Measurements from ENCODE around the gene IRF3.

Gene IRF3

DNA sequence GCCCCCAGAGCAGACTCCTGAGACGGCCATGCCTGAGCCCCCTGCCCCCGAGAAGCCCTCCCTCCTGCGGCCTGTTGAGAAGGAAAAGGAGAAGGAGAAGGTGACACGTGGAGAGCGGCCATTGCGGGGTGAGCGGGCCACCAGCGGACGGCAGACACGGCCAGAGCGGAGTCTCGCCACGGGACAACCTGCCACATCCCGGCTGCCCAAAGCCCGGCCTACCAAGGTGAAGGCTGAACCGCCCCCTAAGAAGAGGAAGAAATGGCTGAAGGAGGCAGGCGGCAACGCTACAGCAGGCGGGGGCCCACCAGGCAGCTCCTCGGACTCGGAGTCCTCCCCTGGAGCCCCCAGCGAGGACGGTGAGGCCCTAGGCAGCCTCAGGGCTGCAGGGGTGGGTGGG, 49.8 kb downstream of the IRF3 start:
- DNase-seq = no peak

DNA sequence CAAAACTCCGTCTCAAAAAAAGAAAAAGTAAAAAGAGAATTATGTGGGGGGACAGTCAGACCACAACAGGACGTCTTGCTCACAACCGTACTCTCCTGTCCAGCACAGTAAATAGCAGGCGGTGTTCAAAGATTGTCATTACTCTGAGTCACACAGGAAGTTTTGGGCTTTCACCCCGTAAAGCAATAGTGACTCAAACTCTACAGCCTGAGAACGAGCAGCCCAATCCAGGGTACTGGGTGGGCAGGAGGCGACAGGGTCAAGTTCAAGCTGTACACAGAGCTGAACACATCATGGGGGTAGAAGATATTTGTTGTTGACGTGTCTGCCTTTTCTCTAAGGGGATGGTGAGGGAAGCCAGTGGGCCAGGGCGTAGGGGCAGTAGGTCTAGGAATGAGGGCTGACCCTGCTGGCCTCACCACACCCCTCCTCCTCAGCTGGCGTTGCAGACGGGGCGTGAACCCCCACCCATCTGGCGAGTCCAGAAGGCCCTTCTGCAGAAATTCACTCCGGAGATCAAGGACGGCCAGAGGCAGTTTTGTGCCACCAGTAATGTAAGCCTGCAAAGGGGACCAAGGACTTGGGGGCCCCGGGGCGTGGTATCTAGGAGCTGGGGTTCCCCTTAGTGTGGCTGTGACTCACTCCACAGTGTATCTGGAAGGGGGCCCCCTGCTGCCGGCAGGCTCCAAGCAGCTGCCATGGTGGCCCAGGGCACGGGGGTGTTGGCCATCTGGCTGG, 51.4 kb downstream of the IRF3 start:
- peak; percentile 10 for DNase-seq

DNA sequence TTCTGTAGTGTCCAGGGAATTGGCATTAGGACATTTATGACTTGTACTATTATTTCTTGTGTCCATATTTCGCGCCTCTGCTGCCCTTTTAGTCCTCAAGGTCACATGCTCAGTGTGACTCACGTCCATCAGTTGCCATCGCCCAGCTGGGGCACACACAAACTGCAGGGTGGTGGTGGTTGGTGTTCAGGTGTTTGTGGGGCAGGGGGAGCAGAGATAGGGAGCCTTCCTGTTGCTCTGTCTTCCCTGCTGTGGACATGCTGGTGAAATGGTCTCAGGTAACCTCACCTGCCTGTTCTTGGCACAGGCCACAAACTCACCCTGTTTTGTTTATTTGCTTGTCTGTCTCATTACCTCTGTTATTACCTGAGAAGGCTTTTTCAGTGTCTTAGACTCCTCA, 52.3 kb downstream of the IRF3 start:
- no peak for DNase-seq

All from CD4-positive, alpha-beta T cell treated with Interleukin-21 for 1 hour (primary cell).